ENCODE results near the gene PLAAT3.
A peak's percentile ranks its signal among the peaks of the same experiment; 100 is the strongest.
"Not testable (repeated sequence)": the region's sequence is repeated elsewhere in the genome, so short reads cannot be mapped to it uniquely, and the experiment has no call there.

PLAAT3 gene

GRCh38 chr11:63536669-63537292 is 77.5 kb downstream of the PLAAT3 start, which contains the start of gene PLAAT4:
Gene PLAAT4 (plus strand): TSS chr11:63536808. CDS start chr11:63536869, 61 bp downstream.
- ATAC-seq = peak; percentile 45 to 62

- peak in 1 of 2 donors; percentile 45 for ATAC-seq
Measured at GRCh38 chr11:63535734-63536133, 78.5 kb downstream of the PLAAT3 start.

- peak; percentile 33 to 38 for ATAC-seq
Measured at GRCh38 chr11:63534895-63535461, 79.3 kb downstream of the PLAAT3 start.

- no peak for ATAC-seq
Measured at GRCh38 chr11:63534076-63534475, 80.2 kb downstream of the PLAAT3 start.

- ATAC-seq = no peak
Measured at GRCh38 chr11:63532799-63533475, 81.3 kb downstream of the PLAAT3 start.

GRCh38 chr11:63532117-63532516 is 82.1 kb downstream of the PLAAT3 start:
- no peak for ATAC-seq

GRCh38 chr11:63531074-63531792 is 83.0 kb downstream of the PLAAT3 start:
- peak; percentile 93 to 95 for ATAC-seq

GRCh38 chr11:63530021-63530420 is 84.2 kb downstream of the PLAAT3 start:
- no peak for ATAC-seq

- ATAC-seq = not testable (repeated sequence)
Measured at GRCh38 chr11:63529373-63529772, 84.9 kb downstream of the PLAAT3 start.

GRCh38 chr11:63528729-63529278 is 85.4 kb downstream of the PLAAT3 start:
- not testable (repeated sequence) for ATAC-seq

- ATAC-seq = not testable (repeated sequence)
Measured at GRCh38 chr11:63528156-63528555, 86.1 kb downstream of the PLAAT3 start.

- no peak for ATAC-seq
Measured at GRCh38 chr11:63527667-63528066, 86.6 kb downstream of the PLAAT3 start.
